Neural cell (in vitro differentiated cells): Measurements from ENCODE around the gene UBC. TPM values are rescaled to one million over a fixed set of nuclear protein-coding genes. Genes with fewer than 3 reads are reported as not detected.

ENCODE experiments used
- H2AFZ ChIP-seq: fragments of 200-600, 300-800 bp; sonication (generic), shearing (Covaris generic); 2 replicates; pipeline ENCODE4 v1.6.0; 2014; ENCODE audit warnings: low read depth, mild to moderate bottlenecking, antibody characterized with exemption, low read length, moderate library complexity
- H3F3A ChIP-seq: fragments of 200-600 bp; shearing (Covaris generic); 2 replicates; pipeline ENCODE4 v1.6.1; 2016; ENCODE audit warnings: mild to moderate bottlenecking, moderate library complexity, mixed read lengths, antibody characterized with exemption, low read length; ENCODE audit not compliant: insufficient read depth, poor library complexity, severe bottlenecking
- H3K27ac ChIP-seq: fragments of 200-600, 300-800 bp; sonication (generic), shearing (Covaris generic); 2 replicates; pipeline ENCODE4 v1.5.1; 2014; ENCODE audit warnings: mild to moderate bottlenecking, low read length, moderate library complexity
- H3K27me3 ChIP-seq: fragments of 300-800, 200-600 bp; sonication (generic), shearing (Covaris generic); 2 replicates; pipeline ENCODE4 v1.6.0; 2014; ENCODE audit warnings: mild to moderate bottlenecking, low read depth, low read length, moderate library complexity; ENCODE audit not compliant: insufficient read depth
- H3K36me3 ChIP-seq: fragments of 300-800, 200-600 bp; sonication (generic), shearing (Covaris generic); 2 replicates; pipeline ENCODE4 v1.5.1; 2014; ENCODE audit warnings: mild to moderate bottlenecking, antibody characterized with exemption, low read length, moderate library complexity; ENCODE audit not compliant: insufficient read depth
- H3K4me2 ChIP-seq: fragments of 300-800, 200-600 bp; sonication (generic), shearing (Covaris generic); 2 replicates; pipeline ENCODE4 v1.6.0; 2014; ENCODE audit warnings: mild to moderate bottlenecking, low read length
- H3K4me3 ChIP-seq: fragments of 300-800, 200-600 bp; sonication (generic), shearing (Covaris generic); 2 replicates; pipeline ENCODE4 v1.5.1; 2014; ENCODE audit warnings: mild to moderate bottlenecking, low read length, moderate library complexity
- H3K79me2 ChIP-seq: fragments of 200-600 bp; shearing (Covaris generic); replicated peaks from 2 replicates; pipeline ENCODE4 v1.6.0; 2014; ENCODE audit warnings: mild to moderate bottlenecking, low read length, moderate library complexity; ENCODE audit not compliant: insufficient read depth
- H3K9ac ChIP-seq: fragments of 300-800, 200-600 bp; sonication (generic), shearing (Covaris generic); 2 replicates; pipeline ENCODE4 v1.6.1; 2016; ENCODE audit warnings: mild to moderate bottlenecking, low read length, mixed read lengths
- H3K9me2 ChIP-seq: fragments of 200-600 bp; shearing (Covaris generic); 2 replicates; pipeline ENCODE4 v1.6.1; 2016; ENCODE audit warnings: mild to moderate bottlenecking, low read length, mixed read lengths; ENCODE audit not compliant: insufficient read depth
- H3K9me3 ChIP-seq: fragments of 200-600, 300-800 bp; sonication (generic), shearing (Covaris generic); 2 replicates; pipeline ENCODE4 v1.6.1; 2016; ENCODE audit warnings: mild to moderate bottlenecking, mixed run types, low read length, moderate library complexity, mixed read lengths
- H4K20me1 ChIP-seq: fragments of 200-600 bp; shearing (Covaris generic); 2 replicates; pipeline ENCODE4 v1.6.1; 2016; ENCODE audit warnings: mild to moderate bottlenecking, mixed run types; ENCODE audit not compliant: insufficient read depth
- CTCF ChIP-seq: fragments of 450-650 bp; IDR thresholded peaks from 2 replicates; pipeline ENCODE4 v1.5.1; 2014; ENCODE audit warnings: antibody characterized with exemption, mild to moderate bottlenecking, moderate library complexity; ENCODE audit not compliant: poor library complexity, severe bottlenecking
- EP300 ChIP-seq: fragments of 450-650 bp; conservative IDR thresholded peaks from 2 replicates; pipeline ENCODE4 v1.6.1; 2014; ENCODE audit warnings: antibody characterized with exemption, mild to moderate bottlenecking, moderate library complexity; ENCODE audit not compliant: poor library complexity, severe bottlenecking
- EZH2 ChIP-seq: fragments of 200-600, 300-800 bp; shearing (Covaris generic), sonication (generic); IDR thresholded peaks from 2 replicates; pipeline ENCODE4 v1.6.1; 2014; ENCODE audit warnings: antibody characterized with exemption, low read length, borderline replicate concordance, mild to moderate bottlenecking; ENCODE audit not compliant: insufficient read depth, poor library complexity, severe bottlenecking
- MXI1 ChIP-seq: fragments of 450-650 bp; conservative IDR thresholded peaks from 2 replicates; pipeline ENCODE4 v1.6.1; 2014; ENCODE audit warnings: antibody characterized with exemption, mild to moderate bottlenecking; ENCODE audit not compliant: poor library complexity, severe bottlenecking
- POLR2AphosphoS5 ChIP-seq: IDR thresholded peaks from 2 replicates; pipeline ENCODE4 v1.6.1; 2012
- RAD21 ChIP-seq: fragments of 450-650 bp; conservative IDR thresholded peaks from 2 replicates; pipeline ENCODE4 v1.6.1; 2014; ENCODE audit warnings: antibody characterized with exemption, mild to moderate bottlenecking, moderate library complexity
- REST ChIP-seq: IDR thresholded peaks from 2 replicates; pipeline ENCODE4 v1.6.1; 2012; ENCODE audit warnings: borderline replicate concordance
- SMC3 ChIP-seq: fragments of 450-650 bp; conservative IDR thresholded peaks from 2 replicates; pipeline ENCODE4 v1.6.1; 2014; ENCODE audit warnings: antibody characterized with exemption, mild to moderate bottlenecking, moderate library complexity; ENCODE audit not compliant: poor library complexity
- TAF1 ChIP-seq: IDR thresholded peaks from 2 replicates; pipeline ENCODE4 v1.6.1; 2012; ENCODE audit warnings: low read depth
- polyA plus RNA-seq: library from polyadenylated mRNA; depleted of rRNA; stranded (reverse); fragments of >200 nt; gene quantifications from 2 replicates; pipeline ENCODE4 v1.2.3, GENCODE V29; 2014

UBC gene
- polyA plus RNA-seq, 1 donor from 2014 or later: 1,177 TPM

GRCh38 chr12:124874188-124874587, 40.3 kb downstream of the UBC start:
- Histone ChIP-seq H3K9me3 (no peaks in the 10 kb centered on the region), H3K9ac (no peak overlapping the region), H3K36me3 (no peaks in the 10 kb centered on the region), H4K20me1 (no peaks in the 10 kb centered on the region), H3K79me2 (no peaks in the 10 kb centered on the region), H3K27me3 (no peaks in the 10 kb centered on the region), H3F3A (no peaks in the 10 kb centered on the region), H3K4me2 (no peak overlapping the region), H3K27ac (no peak overlapping the region), H3K9me2 (no peaks in the 10 kb centered on the region), H3K4me3 (no peak overlapping the region), H2AFZ (no peak overlapping the region)
- TF ChIP-seq TAF1 (no peak), EP300 (no peak), POLR2AphosphoS5 (no peak), RAD21 (no peak), MXI1 (no peak), REST (no peak), SMC3 (no peak), EZH2 (no peak), CTCF (no peak)

GRCh38 chr12:124872068-124872719, 42.3 kb downstream of the UBC start:
- no peak for TF ChIP-seq REST
- no peak for TF ChIP-seq MXI1
- TF ChIP-seq RAD21: no peak
- no peak for TF ChIP-seq TAF1
- TF ChIP-seq EZH2: no peak
- no peak for TF ChIP-seq EP300
- no peak for TF ChIP-seq CTCF
- TF ChIP-seq POLR2AphosphoS5: no peak
- no peak for TF ChIP-seq SMC3
- no peaks in the 10 kb centered on the region for H3K36me3 ChIP-seq
- H3K9me2 ChIP-seq: no peaks in the 10 kb centered on the region
- H2AFZ ChIP-seq: no peak overlapping the region
- no peaks in the 10 kb centered on the region for H4K20me1 ChIP-seq
- no peak overlapping the region for H3K4me3 ChIP-seq
- no peak overlapping the region for H3K27ac ChIP-seq
- no peaks in the 10 kb centered on the region for H3K79me2 ChIP-seq
- no peak overlapping the region for H3K9ac ChIP-seq
- no peaks in the 10 kb centered on the region for H3K9me3 ChIP-seq
- H3K27me3 ChIP-seq: no peaks in the 10 kb centered on the region
- no peaks in the 10 kb centered on the region for H3F3A ChIP-seq
- H3K4me2 ChIP-seq: no peak overlapping the region
